IMR-90 (cell line): Measurements from ENCODE around the gene ZG16B. TPM values are rescaled to one million over a fixed set of nuclear protein-coding genes. Genes with fewer than 3 reads are reported as not detected.

Source experiments
- CHD1 ChIP-seq: IDR thresholded peaks from 2 replicates; pipeline ENCODE4 v1.6.1; 2012; ENCODE audit warnings: low read depth, low read length, improper control_type of control experiment
- MAFK ChIP-seq: IDR thresholded peaks from 2 replicates; pipeline ENCODE4 v1.6.1; 2012; ENCODE audit warnings: low read depth, low read length, improper control_type of control experiment
- polyA plus RNA-seq, 3 experiments: library from polyadenylated mRNA; depleted of rRNA; stranded (reverse); fragments of >200 nt; gene quantifications; 2 replicates each; pipeline ENCODE4 v1.2.3, GENCODE V29; 2012; ENCODE audit warnings: low replicate concordance in 1 of 3
- total RNA-seq: library from RNA; depleted of rRNA; stranded (reverse); fragments of >200 nt; gene quantifications from 2 replicates; pipeline ENCODE4 v1.2.3, GENCODE V29; 2012
- TF ChIP-seq, protein P1 (sequence below): fragments of 150-350 bp; IDR thresholded peaks from 2 replicates; pipeline ENCODE4 v1.6.1; 2016; ENCODE audit warnings: low read depth, mild to moderate bottlenecking, low read length, moderate library complexity, borderline replicate concordance
- TF ChIP-seq, protein P2 (sequence below): fragments of 150-350 bp; IDR thresholded peaks from 2 replicates; pipeline ENCODE4 v1.6.1; 2017; ENCODE audit warnings: mild to moderate bottlenecking, antibody characterized with exemption, low read length, low read depth

Gene ZG16B
- total and polyA plus RNA-seq, 2 of the 4 experiments (the other 2 are of a cell fraction), result 0.54 to 0.65 TPM

DNA sequence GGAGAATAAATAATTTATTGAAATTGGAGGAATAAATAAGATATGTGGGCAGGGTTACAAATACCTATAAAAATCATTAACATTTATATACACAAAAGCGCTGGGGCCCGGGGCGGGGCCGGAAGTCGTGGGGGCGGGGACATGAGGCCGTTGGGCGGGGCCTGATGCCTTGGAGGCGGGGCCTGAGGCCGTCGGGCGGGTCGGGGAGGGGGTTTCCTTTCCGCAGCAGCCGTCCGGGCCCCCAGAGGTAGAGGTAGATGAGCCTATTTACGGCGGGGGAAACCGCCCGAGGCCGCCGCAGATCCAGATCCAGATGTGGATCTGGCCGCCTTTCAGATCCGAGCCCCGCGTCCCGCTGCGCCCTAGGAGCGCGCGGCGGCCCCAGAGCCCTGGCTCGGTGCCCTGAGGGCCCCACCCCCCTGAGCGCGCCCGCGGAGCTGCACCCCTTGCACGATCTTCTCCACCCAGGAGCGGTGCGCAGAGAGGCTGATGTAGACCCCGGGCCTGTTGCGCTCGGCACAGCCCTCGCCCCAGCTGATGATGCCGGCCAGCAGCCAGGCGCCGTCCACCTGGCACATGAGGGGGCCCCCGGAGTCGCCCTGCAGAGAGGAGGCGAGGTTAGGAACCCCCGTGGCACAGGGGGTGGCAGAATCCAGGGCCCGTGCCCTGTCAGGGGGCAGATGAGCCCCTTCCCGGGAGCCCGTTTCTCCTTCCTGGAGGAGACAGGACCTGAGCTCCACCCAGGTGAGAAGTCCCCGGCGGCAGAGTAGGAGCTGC lies 22.8 kb downstream of the ZG16B start (continued):
- TF ChIP-seq, protein P1, sequence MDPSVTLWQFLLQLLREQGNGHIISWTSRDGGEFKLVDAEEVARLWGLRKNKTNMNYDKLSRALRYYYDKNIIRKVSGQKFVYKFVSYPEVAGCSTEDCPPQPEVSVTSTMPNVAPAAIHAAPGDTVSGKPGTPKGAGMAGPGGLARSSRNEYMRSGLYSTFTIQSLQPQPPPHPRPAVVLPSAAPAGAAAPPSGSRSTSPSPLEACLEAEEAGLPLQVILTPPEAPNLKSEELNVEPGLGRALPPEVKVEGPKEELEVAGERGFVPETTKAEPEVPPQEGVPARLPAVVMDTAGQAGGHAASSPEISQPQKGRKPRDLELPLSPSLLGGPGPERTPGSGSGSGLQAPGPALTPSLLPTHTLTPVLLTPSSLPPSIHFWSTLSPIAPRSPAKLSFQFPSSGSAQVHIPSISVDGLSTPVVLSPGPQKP, result no peak
- TF ChIP-seq, protein P2, sequence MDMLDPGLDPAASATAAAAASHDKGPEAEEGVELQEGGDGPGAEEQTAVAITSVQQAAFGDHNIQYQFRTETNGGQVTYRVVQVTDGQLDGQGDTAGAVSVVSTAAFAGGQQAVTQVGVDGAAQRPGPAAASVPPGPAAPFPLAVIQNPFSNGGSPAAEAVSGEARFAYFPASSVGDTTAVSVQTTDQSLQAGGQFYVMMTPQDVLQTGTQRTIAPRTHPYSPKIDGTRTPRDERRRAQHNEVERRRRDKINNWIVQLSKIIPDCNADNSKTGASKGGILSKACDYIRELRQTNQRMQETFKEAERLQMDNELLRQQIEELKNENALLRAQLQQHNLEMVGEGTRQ, result no peak
- no peak for TF ChIP-seq MAFK
- TF ChIP-seq CHD1, result no peak
